Esophagus muscularis mucosa (tissue), 4 donors: ENCODE results near the gene GREM1. TPM values are rescaled to one million over a fixed set of nuclear protein-coding genes. Genes with fewer than 3 reads are reported as not detected.

Experiments used
- DNase-seq: peaks from one replicate; pipeline ENCODE4 v3.0.0-alpha.2; 2017; ENCODE audit errors: extremely low spot score
- H3K27ac ChIP-seq, 4 donors: fragments of 200-600 bp; sonication (generic); replicated peaks in 1 of 4; 1 replicate in 3 of 4; 2 replicates in 1 of 4; pipeline ENCODE4 v1.5.1; 2016 to 2019; ENCODE audit warnings: mild to moderate bottlenecking in 1 of 4
- H3K27me3 ChIP-seq, 4 donors: fragments of 200-600 bp; sonication (generic); one replicate each; pipeline versions ENCODE4 v1.5.1 to v1.6.0; 2016 to 2019
- H3K36me3 ChIP-seq, 4 donors: fragments of 200-600 bp; sonication (generic); one replicate each; pipeline ENCODE4 v1.5.1; 2016 to 2019
- H3K4me1 ChIP-seq, 4 donors: fragments of 200-600 bp; sonication (generic); one replicate each; pipeline ENCODE4 v1.5.1; 2016 to 2019
- H3K4me3 ChIP-seq, 4 donors: fragments of 200-600 bp; sonication (generic); 1 replicate in 2 of 4; 2 replicates in 2 of 4; pipeline ENCODE4 v1.5.1; 2016 to 2019; ENCODE audit warnings: mild to moderate bottlenecking in 4 of 4, moderate library complexity in 1 of 4
- H3K9me3 ChIP-seq, 4 donors: fragments of 200-600 bp; sonication (generic); 1 replicate in 3 of 4; 2 replicates in 1 of 4; pipeline ENCODE4 v1.5.1; 2016 to 2019
- CTCF ChIP-seq, 3 experiments: fragments of 200-600 bp in 2 of 3; fragments of 450-650 bp in 1 of 3; sonication (generic) in 2 of 3; IDR thresholded peaks; one replicate each; pipeline ENCODE4 v1.5.1; 2017 to 2019; ENCODE audit warnings: antibody characterized with exemption in 3 of 3, mild to moderate bottlenecking in 2 of 3, moderate library complexity in 1 of 3
- EP300 ChIP-seq: sonication (generic); formaldehyde crosslinking; IDR thresholded peaks from one replicate; pipeline ENCODE4 v1.6.1; 2017; ENCODE audit warnings: antibody characterized with exemption
- POLR2A ChIP-seq: fragments of 450-650 bp; IDR thresholded peaks from one replicate; pipeline ENCODE4 v1.6.1; 2017; ENCODE audit warnings: antibody characterized with exemption, moderate library complexity, mild to moderate bottlenecking, low read depth
- POLR2AphosphoS5 ChIP-seq, 2 donors: sonication (generic); formaldehyde crosslinking; IDR thresholded peaks; one replicate each; pipeline ENCODE4 v1.6.1; 2017; ENCODE audit warnings: antibody characterized with exemption in 2 of 2
- WGBS: methylation state at CpG from one replicate; pipeline ENCODE4 v1.1.5; 2018; 5-methylcytosine and 5-hydroxymethylcytosine counted together
- intact Hi-C: fragments of 100-400 bp; cut with DNase I; formaldehyde crosslinking; loops from one replicate; pipeline ENCODE4 v1.15.1; 2023
- total RNA-seq, 4 donors: library from RNA; depleted of rRNA; stranded (reverse); fragments of >200 nt; gene quantifications; one replicate each; pipeline versions ENCODE4 v1.1.0 to v1.2.1, GENCODE V29; 2016

The GREM1 gene
- total RNA-seq, 4 donors from 2014 or later: 8.6 to 46.1 (median 37.0) TPM

DNA sequence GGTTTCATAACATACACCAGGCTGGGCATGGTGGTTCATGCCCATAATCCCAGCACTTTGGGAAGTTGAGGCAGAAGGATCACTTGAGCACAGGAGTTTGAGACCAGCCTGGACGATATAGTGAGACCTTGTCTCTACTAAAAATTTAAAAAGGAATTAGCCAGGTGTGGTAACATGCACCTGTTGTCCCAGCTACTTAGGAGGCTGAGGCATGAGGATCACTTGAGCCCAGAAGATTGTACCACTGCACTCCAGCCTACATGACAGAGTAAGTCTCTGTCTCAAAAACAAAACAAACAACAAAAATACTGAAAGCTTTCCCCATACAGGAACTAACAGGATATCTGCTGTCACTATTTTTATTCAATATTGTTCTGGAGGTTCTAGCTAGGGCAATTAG, 20.9 kb downstream of the GREM1 start:
- H3K4me3 ChIP-seq: no peak overlapping the region
- H3K9me3 ChIP-seq: peaks cover 0 to 13% (median 3%) of the 10 kb centered on the region in 4 donors
- H3K27me3 ChIP-seq: no peaks in the 10 kb centered on the region
- intact Hi-C loops: no loop called here
- no peaks in the 10 kb centered on the region for H3K36me3 ChIP-seq
- no peak for TF ChIP-seq POLR2AphosphoS5 (IDR thresholded peaks at IDR 0.05)
- no peak for TF ChIP-seq EP300
- TF ChIP-seq CTCF (IDR thresholded peaks at IDR 0.05): no peak
- TF ChIP-seq POLR2A: no peak
- no peaks in the 10 kb centered on the region for H3K4me1 ChIP-seq
- 94% methylated on average over 1 of the region's 1 CpG for WGBS
- no peak for DNase-seq
- H3K27ac ChIP-seq: no peak overlapping the region

DNA sequence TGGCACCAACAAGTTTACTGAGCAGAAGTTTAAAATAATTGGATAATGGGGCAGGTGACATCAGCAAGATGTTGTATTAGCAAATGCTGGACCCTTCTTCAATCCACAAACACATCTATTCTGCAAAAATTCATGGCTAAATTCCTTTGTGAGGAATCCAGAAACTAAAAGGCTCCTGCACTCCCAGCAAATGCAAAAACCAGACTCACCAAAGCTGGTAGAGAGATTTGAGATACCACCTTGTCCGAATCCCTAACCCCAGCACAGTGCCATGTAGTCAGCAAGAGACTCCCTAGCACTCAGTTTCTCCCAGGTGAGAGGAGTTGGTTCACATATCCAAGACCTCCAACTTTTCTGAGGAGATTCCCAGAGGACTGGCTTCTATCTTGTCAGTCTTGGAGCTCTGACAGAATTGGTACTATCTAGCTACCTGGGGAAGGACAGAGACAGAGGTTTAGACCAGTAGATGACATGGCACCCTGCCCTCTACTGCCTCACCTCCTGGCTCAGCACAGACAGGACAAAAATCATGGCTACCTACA, 21.8 kb downstream of the GREM1 start:
- Histone ChIP-seq H3K4me1 (no peaks in the 10 kb centered on the region), H3K27me3 (no peaks in the 10 kb centered on the region), H3K36me3 (no peaks in the 10 kb centered on the region), H3K27ac (no peak overlapping the region), H3K9me3 (peaks cover 0 to 13% (median 3%) of the 10 kb centered on the region in 4 donors), H3K4me3 (no peak overlapping the region)
- intact Hi-C loops: no loop called here
- TF ChIP-seq POLR2A (no peak), POLR2AphosphoS5 (IDR thresholded peaks at IDR 0.05) (no peak), EP300 (no peak), CTCF (IDR thresholded peaks at IDR 0.05) (no peak)
- no peak for DNase-seq
- 67% methylated on average over 1 of the region's 1 CpG for WGBS

GRCh38 chr15:32743411-32744140, 25.8 kb downstream of the GREM1 start:
- intact Hi-C loops: no loop called here
- 55% methylated on average over 5 of the region's 5 CpGs for WGBS
- no peaks in the 10 kb centered on the region for H3K27me3 ChIP-seq
- no peaks in the 10 kb centered on the region for H3K4me1 ChIP-seq
- H3K4me3 ChIP-seq: no peak overlapping the region
- no peaks in the 10 kb centered on the region for H3K36me3 ChIP-seq
- H3K9me3 ChIP-seq: peaks cover 0 to 13% (median 3%) of the 10 kb centered on the region in 4 donors
- no peak overlapping the region for H3K27ac ChIP-seq
- DNase-seq: no peak
- TF ChIP-seq EP300 (no peak), CTCF (IDR thresholded peaks at IDR 0.05) (no peak), POLR2AphosphoS5 (IDR thresholded peaks at IDR 0.05) (no peak), POLR2A (no peak)

DNA sequence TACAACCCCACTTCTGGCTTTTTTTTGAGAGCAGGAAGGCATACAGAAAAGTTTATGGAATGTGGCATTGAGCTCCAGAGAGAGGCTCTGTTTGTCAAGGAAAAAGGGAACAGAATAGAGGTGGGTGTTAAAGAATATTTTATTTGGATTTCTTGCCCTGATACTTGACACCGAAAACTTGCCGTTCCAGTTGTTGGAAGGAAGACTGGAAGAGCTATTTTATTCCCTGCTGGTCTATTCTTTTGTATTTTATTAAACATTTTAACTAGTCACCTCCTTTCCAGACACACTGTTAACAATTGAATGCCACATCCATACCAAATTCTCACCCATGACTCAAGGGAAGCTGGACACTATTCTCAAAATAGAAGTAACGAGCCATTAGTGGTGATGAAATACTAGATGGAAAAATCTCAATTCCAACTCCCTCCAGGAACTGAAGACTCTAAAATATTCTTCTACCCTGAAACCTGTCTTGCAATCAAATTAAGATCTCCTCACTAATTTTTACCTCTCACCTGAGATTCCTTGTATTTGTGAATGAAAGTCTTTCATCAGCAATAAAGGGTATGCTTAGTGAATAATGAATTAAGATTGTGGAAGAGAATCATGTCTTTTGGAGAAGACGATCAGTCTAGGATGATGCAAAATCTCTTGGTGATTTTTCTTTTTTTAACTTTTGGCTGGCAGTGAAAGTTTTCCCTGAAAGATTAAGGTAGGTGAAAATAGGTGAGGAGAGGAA, 28.5 kb downstream of the GREM1 start:
- no peaks in the 10 kb centered on the region for H3K4me1 ChIP-seq
- no peaks in the 10 kb centered on the region for H3K9me3 ChIP-seq
- no peak overlapping the region for H3K4me3 ChIP-seq
- no peaks in the 10 kb centered on the region for H3K36me3 ChIP-seq
- WGBS: 90% methylated on average over 4 of the region's 4 CpGs
- intact Hi-C loops: no loop called here
- DNase-seq: no peak
- TF ChIP-seq POLR2AphosphoS5 (IDR thresholded peaks at IDR 0.05): no peak
- no peak for TF ChIP-seq POLR2A
- no peak for TF ChIP-seq CTCF (IDR thresholded peaks at IDR 0.05)
- TF ChIP-seq EP300: no peak
- no peak overlapping the region for H3K27ac ChIP-seq
- no peaks in the 10 kb centered on the region for H3K27me3 ChIP-seq
